ENCODE measurements around the gene CLPSL1.

DNA sequence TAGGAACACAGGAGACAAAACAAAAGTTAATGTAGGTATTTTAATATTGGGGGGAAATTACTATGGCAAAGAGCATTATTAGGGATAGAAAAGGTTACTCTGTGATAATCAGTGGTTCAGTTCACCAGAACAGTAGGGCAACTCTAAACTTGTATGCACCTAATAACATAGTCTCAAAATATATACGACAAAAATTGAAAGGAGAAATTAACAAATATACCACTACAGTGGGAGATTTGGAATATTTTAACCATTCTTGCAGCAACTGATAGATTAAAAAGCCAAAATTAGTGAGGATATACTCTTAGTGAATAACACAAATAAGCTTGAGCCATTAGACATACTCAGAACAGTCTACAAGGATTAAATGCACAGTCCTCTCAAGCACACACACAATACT is 32.9 kb upstream of the CLPSL1 start:
- TF ChIP-seq, protein P1, sequence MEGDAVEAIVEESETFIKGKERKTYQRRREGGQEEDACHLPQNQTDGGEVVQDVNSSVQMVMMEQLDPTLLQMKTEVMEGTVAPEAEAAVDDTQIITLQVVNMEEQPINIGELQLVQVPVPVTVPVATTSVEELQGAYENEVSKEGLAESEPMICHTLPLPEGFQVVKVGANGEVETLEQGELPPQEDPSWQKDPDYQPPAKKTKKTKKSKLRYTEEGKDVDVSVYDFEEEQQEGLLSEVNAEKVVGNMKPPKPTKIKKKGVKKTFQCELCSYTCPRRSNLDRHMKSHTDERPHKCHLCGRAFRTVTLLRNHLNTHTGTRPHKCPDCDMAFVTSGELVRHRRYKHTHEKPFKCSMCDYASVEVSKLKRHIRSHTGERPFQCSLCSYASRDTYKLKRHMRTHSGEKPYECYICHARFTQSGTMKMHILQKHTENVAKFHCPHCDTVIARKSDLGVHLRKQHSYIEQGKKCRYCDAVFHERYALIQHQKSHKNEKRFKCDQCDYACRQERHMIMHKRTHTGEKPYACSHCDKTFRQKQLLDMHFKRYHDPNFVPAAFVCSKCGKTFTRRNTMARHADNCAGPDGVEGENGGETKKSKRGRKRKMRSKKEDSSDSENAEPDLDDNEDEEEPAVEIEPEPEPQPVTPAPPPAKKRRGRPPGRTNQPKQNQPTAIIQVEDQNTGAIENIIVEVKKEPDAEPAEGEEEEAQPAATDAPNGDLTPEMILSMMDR (IDR thresholded peaks at IDR 0.05): no peak
- TF ChIP-seq POLR2A (IDR thresholded peaks at IDR 0.05): no peak
- TF ChIP-seq EP300 (IDR thresholded peaks at IDR 0.05): no peak

Data from gastroesophageal sphincter (tissue), 3 donors.